ENCODE data around the gene GFRA4.

The GFRA4 gene

DNA sequence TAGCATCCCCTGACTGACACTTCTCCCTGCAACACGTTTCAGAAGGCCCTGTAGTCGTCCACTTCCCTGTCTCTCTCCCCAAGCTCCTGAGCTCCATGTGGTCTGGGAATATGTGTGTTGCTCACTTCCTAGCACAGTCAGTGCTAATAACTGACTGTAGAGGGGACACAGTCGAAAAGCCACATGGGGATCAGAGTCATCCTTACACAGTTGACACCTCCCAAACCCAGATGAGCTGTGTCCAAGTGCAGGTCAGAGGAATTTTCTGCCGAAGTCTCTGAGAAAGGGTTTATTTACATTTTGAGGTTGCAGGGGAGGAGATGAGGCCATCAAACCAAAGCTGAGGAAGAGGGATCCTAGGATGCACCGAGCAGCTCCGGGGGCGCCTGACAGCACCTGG, 22.1 kb upstream of the GFRA4 start:
- TF ChIP-seq CTCF (IDR thresholded peaks at IDR 0.05) = no peak

GRCh38 chr20:3681931-3682781, 19.0 kb upstream of the GFRA4 start, which contains the start of gene ADAM33:
Gene ADAM33, minus strand, starts transcription at chr20:3682010. Its CDS starts 6 bp downstream, at chr20:3682004.
- TF ChIP-seq CTCF (IDR thresholded peaks at IDR 0.05) = no peak

- TF ChIP-seq CTCF (IDR thresholded peaks at IDR 0.05) = no peak
Observed at GRCh38 chr20:3681352-3681930, 18.2 kb upstream of the GFRA4 start.

DNA sequence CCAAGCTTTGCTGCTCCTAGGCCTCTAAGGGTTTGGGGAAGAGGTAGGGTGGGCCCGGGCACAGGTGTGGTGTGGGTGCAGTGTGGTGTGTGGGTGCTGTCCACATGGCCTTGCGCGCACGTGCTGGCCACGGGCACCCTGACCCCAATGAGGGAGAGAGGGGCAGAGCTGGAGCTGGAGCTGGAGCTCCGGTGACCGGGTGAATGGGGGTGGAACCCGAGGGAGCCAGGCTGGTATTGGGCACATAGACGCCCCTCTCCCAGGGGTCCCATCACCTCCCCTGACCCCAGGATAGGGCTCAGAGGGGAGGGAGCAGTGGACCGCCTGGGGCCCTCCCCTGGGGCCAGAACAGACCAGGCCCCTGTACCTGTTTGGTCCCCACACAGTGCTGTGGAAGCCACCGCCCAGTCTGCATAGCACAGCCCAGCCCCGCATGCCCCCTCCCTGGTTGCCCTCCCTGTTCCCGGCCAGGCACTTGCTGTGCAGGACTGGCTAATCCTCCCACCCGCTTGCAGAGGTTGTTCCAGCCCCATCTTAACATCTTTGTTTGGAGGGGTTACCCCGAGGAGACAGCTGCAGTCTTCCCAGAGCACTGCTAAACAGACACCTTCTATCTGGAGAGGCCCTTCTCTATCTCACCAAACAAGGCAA, 17.6 kb upstream of the GFRA4 start:
- TF ChIP-seq CTCF (IDR thresholded peaks at IDR 0.05) = no peak

- no peak for TF ChIP-seq CTCF (IDR thresholded peaks at IDR 0.05)
Observed at GRCh38 chr20:3679749-3680700, 16.8 kb upstream of the GFRA4 start.

GRCh38 chr20:3678856-3679720, 15.9 kb upstream of the GFRA4 start:
- no peak for TF ChIP-seq CTCF (IDR thresholded peaks at IDR 0.05)
